ENCODE results near the gene ERVFRD-1. TPM values are rescaled to one million over a fixed set of nuclear protein-coding genes. Genes with fewer than 3 reads are reported as not detected.

ERVFRD-1 gene
- total and polyA plus RNA-seq, 2 donors from 2014 or later = 0.24 to 0.57 TPM

DNA sequence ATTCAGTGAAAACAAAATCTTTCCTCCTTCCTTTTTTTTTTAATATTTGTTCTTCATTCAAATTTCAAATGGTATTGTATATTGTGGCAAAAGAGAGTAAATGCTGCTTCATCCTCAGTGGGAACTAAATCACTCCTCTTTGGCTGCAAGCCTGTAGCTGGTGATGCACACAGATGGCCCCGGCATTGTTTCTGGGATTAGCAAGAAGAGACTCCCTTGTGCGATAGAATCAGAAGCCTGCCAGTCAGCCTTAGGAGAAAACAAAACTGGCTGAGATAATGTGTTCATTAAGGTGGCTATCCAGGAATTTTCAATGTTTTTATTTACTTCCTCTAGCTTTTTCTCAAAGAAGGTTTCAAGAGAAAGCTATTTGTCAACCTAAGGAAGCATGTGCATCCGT lies 46.7 kb downstream of the ERVFRD-1 start:
- no peak for DNase-seq
- Histone ChIP-seq H3K9ac (ENCODE audit: low read length in 3 of 3) (no peak overlapping the region), H3K36me3 (ENCODE audit: control insufficient read depth in 2 of 3, insufficient read depth in 3 of 3, low read length in 3 of 3) (no peaks in the 10 kb centered on the region), H3K27me3 (ENCODE audit: control insufficient read depth, insufficient read depth, low read length) (no peaks in the 10 kb centered on the region), H3K4me3 (ENCODE audit: low read length in 3 of 3) (no peak overlapping the region), H3K4me1 (ENCODE audit: control insufficient read depth in 2 of 3, insufficient read depth in 2 of 3, low read depth in 1 of 3, low read length in 3 of 3) (no peaks in the 10 kb centered on the region), H3K27ac (ENCODE audit: low read depth in 2 of 2, low read length in 2 of 2) (no peak overlapping the region), H3K9me3 (ENCODE audit: control insufficient read depth in 2 of 3, insufficient read depth in 1 of 3, low read length in 3 of 3) (no peaks in the 10 kb centered on the region)
- intact Hi-C loops (cut with DNase I) = loop anchor here (10.0 kb wide), 1 partner anchor 110 kb away; no protein-coding TSS in a partner anchor
- FAIRE-seq = no peak
- TF ChIP-seq, protein P1, sequence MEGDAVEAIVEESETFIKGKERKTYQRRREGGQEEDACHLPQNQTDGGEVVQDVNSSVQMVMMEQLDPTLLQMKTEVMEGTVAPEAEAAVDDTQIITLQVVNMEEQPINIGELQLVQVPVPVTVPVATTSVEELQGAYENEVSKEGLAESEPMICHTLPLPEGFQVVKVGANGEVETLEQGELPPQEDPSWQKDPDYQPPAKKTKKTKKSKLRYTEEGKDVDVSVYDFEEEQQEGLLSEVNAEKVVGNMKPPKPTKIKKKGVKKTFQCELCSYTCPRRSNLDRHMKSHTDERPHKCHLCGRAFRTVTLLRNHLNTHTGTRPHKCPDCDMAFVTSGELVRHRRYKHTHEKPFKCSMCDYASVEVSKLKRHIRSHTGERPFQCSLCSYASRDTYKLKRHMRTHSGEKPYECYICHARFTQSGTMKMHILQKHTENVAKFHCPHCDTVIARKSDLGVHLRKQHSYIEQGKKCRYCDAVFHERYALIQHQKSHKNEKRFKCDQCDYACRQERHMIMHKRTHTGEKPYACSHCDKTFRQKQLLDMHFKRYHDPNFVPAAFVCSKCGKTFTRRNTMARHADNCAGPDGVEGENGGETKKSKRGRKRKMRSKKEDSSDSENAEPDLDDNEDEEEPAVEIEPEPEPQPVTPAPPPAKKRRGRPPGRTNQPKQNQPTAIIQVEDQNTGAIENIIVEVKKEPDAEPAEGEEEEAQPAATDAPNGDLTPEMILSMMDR (IDR thresholded peaks at IDR 0.05; ENCODE audit: borderline replicate concordance, extremely low read depth, insufficient read depth) = no peak

DNA sequence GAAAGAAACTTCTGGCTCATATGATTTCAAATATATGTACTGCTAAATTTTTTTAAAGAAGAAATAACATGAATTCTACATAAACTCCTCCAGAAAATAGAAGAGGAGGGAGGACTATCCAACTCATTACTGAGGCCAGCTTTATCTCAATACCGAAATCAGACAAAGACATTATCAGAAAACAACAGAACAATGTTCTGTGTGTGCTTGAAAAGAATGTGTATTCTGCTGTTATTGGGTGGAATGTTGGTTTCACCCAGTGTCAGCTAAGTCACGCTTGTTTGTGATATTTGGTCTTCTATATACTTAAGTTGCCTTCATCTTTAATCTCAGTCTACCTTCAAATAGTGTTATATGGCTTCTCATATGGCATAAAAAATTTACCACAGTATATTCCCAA lies 48.8 kb downstream of the ERVFRD-1 start:
- TF ChIP-seq, protein P1 (IDR thresholded peaks at IDR 0.05; ENCODE audit: borderline replicate concordance, extremely low read depth, insufficient read depth) = no peak
- no peak for FAIRE-seq

DNA sequence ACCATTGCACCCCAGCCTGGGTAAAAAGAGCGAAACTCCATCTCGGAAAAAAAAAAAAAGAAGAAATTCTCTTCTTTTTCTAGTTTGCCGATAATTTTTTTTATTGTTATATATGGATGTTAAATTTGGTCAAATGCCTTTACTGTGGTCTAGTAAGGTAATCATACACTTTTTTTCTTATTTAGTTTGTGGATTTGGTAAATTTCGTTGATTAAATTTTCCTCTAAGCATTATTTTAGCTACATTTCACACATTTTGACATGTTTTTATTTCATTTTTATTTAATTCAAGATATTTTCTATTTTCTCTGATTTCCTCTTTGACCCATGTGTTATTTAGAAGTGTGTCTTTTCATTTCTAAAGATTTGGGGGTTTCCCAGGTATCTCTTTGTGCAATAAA lies 49.4 kb downstream of the ERVFRD-1 start:
- TF ChIP-seq, protein P1 (IDR thresholded peaks at IDR 0.05; ENCODE audit: borderline replicate concordance, extremely low read depth, insufficient read depth) = no peak
- no peak for DNase-seq
- H3K9me3 ChIP-seq (ENCODE audit: control insufficient read depth in 2 of 3, insufficient read depth in 1 of 3, low read length in 3 of 3) = no peaks in the 10 kb centered on the region
- no peak for FAIRE-seq
- H3K36me3 ChIP-seq (ENCODE audit: control insufficient read depth in 2 of 3, insufficient read depth in 3 of 3, low read length in 3 of 3) = no peaks in the 10 kb centered on the region
- H3K27ac ChIP-seq (ENCODE audit: low read depth in 2 of 2, low read length in 2 of 2) = no peak overlapping the region
- H3K27me3 ChIP-seq (ENCODE audit: control insufficient read depth, insufficient read depth, low read length) = no peaks in the 10 kb centered on the region
- H3K4me1 ChIP-seq (ENCODE audit: control insufficient read depth in 2 of 3, insufficient read depth in 2 of 3, low read depth in 1 of 3, low read length in 3 of 3) = no peaks in the 10 kb centered on the region
- H3K4me3 ChIP-seq (ENCODE audit: low read length in 3 of 3) = no peak overlapping the region
- H3K9ac ChIP-seq (ENCODE audit: low read length in 3 of 3) = no peak overlapping the region
- intact Hi-C loops (cut with DNase I) = loop anchor here (10.0 kb wide), 1 partner anchor 107 kb away; no protein-coding TSS in a partner anchor

More for the DNA sequence above, 48.8 kb downstream of the ERVFRD-1 start:
- H3K9me3 ChIP-seq (ENCODE audit: control insufficient read depth in 2 of 3, insufficient read depth in 1 of 3, low read length in 3 of 3) = no peaks in the 10 kb centered on the region
- intact Hi-C loops (cut with DNase I) = loop anchor here (10.0 kb wide), 1 partner anchor 108 kb away; no protein-coding TSS in a partner anchor
- no peak for DNase-seq
- H3K4me1 ChIP-seq (ENCODE audit: control insufficient read depth in 2 of 3, insufficient read depth in 2 of 3, low read depth in 1 of 3, low read length in 3 of 3) = no peaks in the 10 kb centered on the region
- H3K27ac ChIP-seq (ENCODE audit: low read depth in 2 of 2, low read length in 2 of 2) = no peak overlapping the region
- H3K4me3 ChIP-seq (ENCODE audit: low read length in 3 of 3) = no peak overlapping the region
- H3K9ac ChIP-seq (ENCODE audit: low read length in 3 of 3) = no peak overlapping the region
- H3K36me3 ChIP-seq (ENCODE audit: control insufficient read depth in 2 of 3, insufficient read depth in 3 of 3, low read length in 3 of 3) = no peaks in the 10 kb centered on the region
- no peaks in the 10 kb centered on the region for H3K27me3 ChIP-seq (ENCODE audit: control insufficient read depth, insufficient read depth, low read length)

DNA sequence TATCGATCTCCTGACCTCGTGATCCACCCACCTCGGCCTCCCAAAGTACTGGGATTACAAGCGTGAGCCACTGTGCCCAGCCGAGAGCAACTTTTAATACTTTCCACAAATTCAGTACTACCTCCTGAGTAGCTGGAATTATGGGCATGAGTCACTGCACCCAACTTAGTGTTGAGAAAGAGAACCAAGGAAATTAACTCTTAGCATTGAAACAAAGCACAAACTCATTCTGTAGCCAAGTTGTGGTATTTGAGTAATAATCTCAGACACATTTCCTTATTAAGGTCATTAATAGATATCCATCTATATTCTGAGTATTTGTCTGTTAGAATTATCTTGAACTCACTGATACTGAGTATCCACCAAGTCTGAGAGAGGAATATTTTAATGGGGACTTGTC lies 53.1 kb downstream of the ERVFRD-1 start:
- Histone ChIP-seq H3K4me1 (ENCODE audit: control insufficient read depth in 2 of 3, insufficient read depth in 2 of 3, low read depth in 1 of 3, low read length in 3 of 3) (no peaks in the 10 kb centered on the region), H3K9ac (ENCODE audit: low read length in 3 of 3) (no peak overlapping the region), H3K9me3 (ENCODE audit: control insufficient read depth in 2 of 3, insufficient read depth in 1 of 3, low read length in 3 of 3) (no peaks in the 10 kb centered on the region), H3K36me3 (ENCODE audit: control insufficient read depth in 2 of 3, insufficient read depth in 3 of 3, low read length in 3 of 3) (no peaks in the 10 kb centered on the region), H3K27ac (ENCODE audit: low read depth in 2 of 2, low read length in 2 of 2) (no peak overlapping the region), H3K4me3 (ENCODE audit: low read length in 3 of 3) (no peak overlapping the region), H3K27me3 (ENCODE audit: control insufficient read depth, insufficient read depth, low read length) (no peaks in the 10 kb centered on the region)
- TF ChIP-seq, protein P1 (IDR thresholded peaks at IDR 0.05; ENCODE audit: borderline replicate concordance, extremely low read depth, insufficient read depth) = no peak
- FAIRE-seq (no peak), DNase-seq (no peak)
- intact Hi-C loops (cut with DNase I) = no loop called here

Measured in kidney (tissue), 14 donors.